AG09309 (cell line): ENCODE data around the gene MACROD1.

Source experiments
- DNase-seq: peaks from one replicate; pipeline ENCODE4 v3.0.0-alpha.2; 2010; ENCODE audit warnings: low read depth
- H3K4me3 ChIP-seq: 2 replicates; pipeline ENCODE4 v1.5.1; 2011; ENCODE audit warnings: mild to moderate bottlenecking, low read depth, low read length, moderate library complexity; ENCODE audit not compliant: control insufficient read depth
- CTCF ChIP-seq: IDR thresholded peaks from 2 replicates; pipeline ENCODE4 v1.5.1; 2011; ENCODE audit warnings: mild to moderate bottlenecking, low read depth, low read length, inconsistent platforms; ENCODE audit not compliant: insufficient read depth, control insufficient read depth; ENCODE audit errors: missing control alignments

MACROD1 gene

GRCh38 chr11:63999349-64000025, 166.4 kb downstream of the MACROD1 start:
- no peak overlapping the region; the same call in none of the 2 replicates for H3K4me3 ChIP-seq
- no peak for TF ChIP-seq CTCF
- DNase-seq, result no peak

- DNase-seq, result no peak
- H3K4me3 ChIP-seq, result no peak overlapping the region
- no peak for TF ChIP-seq CTCF
These were observed 167.2 kb downstream of the MACROD1 start for GRCh38 chr11:63998558-63999348.

- DNase-seq, result no peak
- H3K4me3 ChIP-seq, result no peak overlapping the region
- TF ChIP-seq CTCF, result no peak
These were observed 168.0 kb downstream of the MACROD1 start for GRCh38 chr11:63997801-63998337.

GRCh38 chr11:63997104-63997700, 168.7 kb downstream of the MACROD1 start:
- no peak for DNase-seq
- no peak for TF ChIP-seq CTCF

GRCh38 chr11:63996512-63996911, 169.4 kb downstream of the MACROD1 start:
- no peak for DNase-seq
- H3K4me3 ChIP-seq, result no peak overlapping the region
- TF ChIP-seq CTCF, result no peak

More at GRCh38 chr11:63997104-63997700, 168.7 kb downstream of the MACROD1 start:
- H3K4me3 ChIP-seq, result no peak overlapping the region

GRCh38 chr11:63993993-63994392, 171.9 kb downstream of the MACROD1 start:
- no peak for TF ChIP-seq CTCF
- no peak for DNase-seq
- no peak overlapping the region for H3K4me3 ChIP-seq
